Fibroblast of skin of back (primary cell): ENCODE results near the gene FAAP24.
"Not testable (repeated sequence)": the region's sequence is repeated elsewhere in the genome, so short reads cannot be mapped to it uniquely, and the experiment has no call there.

ENCODE experiments used
- DNase-seq: peaks from one replicate; pipeline ENCODE4 v3.0.0-alpha.2; 2013

The FAAP24 gene

DNA sequence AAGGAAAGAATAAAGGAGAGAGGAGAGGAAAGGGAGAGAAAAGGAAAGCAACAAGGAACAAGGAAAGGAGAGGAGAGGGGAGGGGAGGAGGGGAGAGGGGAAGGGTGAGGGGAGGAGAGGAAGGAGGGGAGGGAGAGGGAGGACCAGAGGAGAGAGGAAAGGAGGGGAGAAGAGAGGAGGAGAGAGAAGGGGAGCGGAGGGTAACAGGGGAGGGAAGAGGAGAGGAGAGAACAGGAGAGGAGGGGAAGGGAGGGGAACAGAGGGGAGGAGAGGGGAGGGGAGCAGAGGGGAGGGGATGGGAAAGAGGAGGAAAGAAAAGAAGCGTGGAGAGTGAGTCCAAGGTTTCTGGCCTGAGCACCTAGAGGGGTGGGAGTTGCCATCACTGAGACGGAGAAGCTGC is 26.7 kb downstream of the FAAP24 start:
- DNase-seq: no peak

DNA sequence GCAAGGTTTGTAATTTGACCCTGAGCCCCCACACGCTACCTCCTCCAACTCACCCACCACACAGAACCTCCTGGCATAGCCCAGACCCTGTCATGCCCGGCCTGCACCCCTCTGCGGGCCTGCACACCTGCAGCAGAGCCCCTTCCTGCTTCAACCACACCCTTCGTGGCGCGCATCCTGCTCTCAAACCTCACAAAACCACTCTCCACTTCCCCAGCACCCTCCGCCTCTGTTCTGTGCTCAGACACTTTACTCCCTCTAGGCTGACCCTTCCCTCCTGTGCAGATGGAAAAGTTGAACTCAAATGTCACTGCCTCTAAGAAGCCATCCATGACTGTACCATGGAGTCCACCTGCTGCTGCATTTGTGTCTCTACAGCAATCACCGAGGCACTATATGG is 28.5 kb downstream of the FAAP24 start:
- DNase-seq: no peak

DNA sequence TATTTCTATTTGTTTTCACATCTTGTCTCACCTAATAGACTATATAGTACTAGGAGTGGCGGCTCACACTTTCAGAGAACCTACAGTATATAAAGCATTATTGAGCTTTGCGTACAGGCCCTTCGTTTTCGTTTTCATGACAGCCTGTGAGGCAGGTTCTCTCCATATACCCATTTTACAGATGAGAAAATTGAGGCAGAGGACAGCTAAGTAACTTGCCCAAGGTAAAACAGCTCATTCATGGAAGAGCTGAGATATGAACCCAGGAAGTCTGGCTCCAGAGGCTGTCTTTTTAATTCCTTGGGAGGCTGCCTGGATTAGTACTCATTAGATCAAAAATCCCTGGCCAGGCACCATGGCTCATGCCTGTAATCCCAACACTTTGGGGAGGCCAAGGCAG is 28.9 kb downstream of the FAAP24 start:
- no peak for DNase-seq

DNA sequence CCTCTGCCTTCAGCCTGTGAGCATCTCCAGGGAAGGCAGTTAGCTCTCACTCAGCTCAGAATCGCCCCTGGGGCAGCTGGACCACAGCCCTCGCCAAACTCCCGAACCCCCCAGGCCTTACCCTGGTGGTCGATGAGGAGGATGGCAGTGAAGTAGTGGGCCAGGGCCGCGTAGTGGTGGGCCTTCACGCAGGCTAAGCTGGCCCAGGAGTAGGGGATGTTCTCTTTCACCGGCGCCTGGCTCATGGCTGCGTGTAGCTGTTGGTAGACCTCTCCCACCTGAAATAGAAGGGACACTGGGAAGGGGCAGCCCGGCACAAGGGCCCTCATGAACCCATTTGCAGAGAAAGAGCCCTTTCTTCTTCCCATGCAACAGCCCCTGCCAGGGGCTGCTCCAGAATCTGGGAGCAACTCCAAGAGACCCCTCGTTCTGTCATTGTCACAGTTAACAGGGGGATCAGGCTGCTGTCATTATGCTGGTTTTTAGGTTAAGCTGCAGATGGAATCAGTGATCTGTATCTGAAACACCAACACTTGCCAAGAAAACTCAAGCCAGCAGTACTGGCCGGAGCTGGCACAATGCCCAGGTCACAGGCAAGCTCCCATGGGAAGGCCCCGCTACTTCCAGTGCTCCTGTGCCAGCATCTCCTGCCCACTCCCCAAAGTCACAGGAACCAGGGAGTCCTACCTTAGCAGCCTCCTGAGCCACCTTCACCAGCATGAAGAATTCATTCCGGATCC is 30.3 kb downstream of the FAAP24 start:
- DNase-seq: not testable (repeated sequence)

DNA sequence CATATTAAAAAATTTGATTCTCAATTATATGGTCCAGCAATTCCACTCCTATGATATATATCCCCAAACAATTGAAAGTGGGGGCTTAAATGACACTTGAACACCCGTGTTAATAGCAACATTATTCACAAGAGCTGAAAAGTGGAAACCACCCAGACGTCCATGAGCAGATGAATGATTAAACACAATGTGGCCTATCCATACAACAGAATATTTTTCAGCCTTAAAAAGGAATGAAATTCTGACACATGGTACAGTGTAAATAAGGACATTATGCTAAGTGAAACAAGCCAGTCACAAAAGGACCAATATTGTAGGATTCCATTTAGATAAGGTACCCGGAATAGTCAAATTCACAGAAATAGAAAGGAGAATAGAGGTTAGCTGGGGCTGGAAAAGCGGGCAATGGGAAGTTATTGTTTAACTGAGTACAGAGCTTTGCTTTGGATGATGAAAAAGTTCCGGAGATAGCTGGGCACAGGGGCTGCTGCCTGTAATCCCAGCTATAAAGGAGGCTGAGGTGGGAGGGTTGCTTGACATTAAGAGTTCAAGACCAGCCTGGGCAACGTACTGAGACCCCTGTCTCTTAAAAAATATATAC is 31.5 kb downstream of the FAAP24 start:
- DNase-seq: not testable (repeated sequence)

DNA sequence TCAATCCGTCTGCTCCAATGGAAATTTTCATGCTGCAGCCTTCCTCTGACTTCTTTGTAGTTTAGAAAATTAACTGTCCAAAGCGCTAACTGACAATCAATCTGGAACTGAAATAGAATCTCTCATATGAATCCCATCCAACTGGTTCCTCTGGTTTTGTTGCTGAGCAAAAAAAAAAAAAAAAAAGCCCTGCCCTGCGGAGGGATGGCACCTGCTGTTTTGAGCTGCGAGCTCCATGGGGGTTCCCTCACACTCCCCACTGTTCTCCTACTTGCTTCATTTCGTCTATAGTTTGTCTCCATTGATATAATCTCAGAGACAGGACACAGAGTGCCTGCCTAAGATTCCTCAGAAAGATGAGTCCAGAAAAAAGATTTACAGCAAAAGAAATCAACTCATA is 33.4 kb downstream of the FAAP24 start:
- DNase-seq: no peak

DNA sequence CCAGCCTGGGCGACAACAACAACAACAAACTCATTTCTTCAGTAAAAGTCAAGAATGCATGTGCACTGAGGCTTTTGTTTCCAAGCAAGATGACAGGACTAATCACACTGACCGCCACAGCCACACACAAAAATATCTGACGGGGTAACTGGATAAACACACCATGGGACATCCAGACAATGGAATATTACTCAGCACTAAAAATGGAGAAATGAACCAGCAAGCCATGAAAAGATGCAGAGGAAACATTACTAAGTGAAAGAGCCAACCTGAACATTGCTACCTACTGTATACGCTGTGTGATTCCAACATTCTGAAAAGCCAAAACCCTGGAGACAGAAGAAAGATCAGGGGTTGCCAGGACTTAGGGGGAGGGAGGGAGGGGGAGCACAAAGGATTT is 36.7 kb downstream of the FAAP24 start:
- no peak for DNase-seq

DNA sequence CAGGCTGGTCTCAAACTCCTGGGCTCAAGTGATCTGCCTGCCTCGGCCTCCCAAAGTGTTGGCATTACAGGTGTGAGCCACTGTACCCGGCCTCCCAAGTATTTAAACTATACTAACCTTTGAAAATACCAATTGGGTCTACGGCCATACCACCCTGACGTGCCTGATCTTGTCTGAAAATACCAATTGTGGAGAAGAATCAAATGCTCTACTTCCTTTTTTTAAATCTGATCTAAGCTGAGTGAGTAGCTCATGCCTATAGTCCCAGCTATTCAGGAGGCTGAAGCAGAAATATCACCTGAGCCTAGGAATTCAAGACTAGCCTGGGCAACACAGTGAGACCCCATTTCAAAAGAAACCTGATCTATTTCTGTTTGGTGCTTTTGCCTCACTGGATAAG is 38.8 kb downstream of the FAAP24 start:
- not testable (repeated sequence) for DNase-seq

DNA sequence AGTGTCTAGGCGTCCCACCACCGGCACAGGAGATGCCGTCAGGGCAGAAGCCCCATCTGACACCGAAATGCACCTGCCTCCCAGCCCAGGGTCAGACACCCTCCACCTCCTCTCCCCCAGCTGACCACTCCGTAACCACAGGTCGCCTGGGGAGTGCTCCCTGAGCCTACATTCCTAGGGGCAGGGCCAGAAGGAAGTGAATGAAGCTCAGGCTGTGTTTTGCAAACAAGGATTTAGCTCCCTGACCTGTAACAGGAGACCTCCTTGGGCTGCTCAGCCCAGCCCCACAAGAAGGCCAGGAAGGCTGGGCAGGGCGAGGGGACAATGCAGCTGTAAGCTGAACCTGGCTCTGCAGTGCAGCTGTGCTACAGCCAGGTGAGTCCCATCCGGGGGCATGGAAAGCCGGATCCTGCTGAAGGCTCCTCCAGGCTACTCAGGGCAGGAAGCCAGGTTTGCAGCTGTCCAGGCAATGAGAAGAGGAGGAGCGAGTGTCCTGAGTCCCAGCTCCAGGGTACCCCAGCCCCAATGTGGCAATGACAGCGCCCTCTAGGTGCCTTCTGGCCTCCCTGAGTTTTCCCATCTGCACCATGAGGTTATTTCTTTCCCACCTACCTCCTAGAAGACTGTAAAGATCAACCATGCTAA is 50.6 kb downstream of the FAAP24 start:
- DNase-seq: no peak

DNA sequence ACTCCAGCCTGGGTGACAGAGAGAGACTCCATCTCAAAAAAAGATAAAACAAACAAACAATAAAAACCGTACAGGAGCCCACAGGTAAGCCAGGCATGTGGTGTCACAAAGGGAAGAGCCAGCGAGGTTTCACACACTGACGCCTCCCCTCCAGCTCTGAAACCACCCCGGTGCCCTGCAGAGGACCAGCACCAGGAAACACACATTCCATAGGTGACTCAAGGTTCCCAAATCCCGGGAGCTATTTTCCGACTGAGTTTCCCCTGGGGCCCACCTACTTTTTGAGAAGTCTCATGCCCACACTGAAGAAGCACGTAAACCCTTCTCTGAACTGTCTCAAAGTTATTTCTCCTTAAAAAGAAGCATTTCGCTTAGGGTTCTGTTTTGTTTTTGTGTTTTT is 52.4 kb downstream of the FAAP24 start:
- no peak for DNase-seq

DNA sequence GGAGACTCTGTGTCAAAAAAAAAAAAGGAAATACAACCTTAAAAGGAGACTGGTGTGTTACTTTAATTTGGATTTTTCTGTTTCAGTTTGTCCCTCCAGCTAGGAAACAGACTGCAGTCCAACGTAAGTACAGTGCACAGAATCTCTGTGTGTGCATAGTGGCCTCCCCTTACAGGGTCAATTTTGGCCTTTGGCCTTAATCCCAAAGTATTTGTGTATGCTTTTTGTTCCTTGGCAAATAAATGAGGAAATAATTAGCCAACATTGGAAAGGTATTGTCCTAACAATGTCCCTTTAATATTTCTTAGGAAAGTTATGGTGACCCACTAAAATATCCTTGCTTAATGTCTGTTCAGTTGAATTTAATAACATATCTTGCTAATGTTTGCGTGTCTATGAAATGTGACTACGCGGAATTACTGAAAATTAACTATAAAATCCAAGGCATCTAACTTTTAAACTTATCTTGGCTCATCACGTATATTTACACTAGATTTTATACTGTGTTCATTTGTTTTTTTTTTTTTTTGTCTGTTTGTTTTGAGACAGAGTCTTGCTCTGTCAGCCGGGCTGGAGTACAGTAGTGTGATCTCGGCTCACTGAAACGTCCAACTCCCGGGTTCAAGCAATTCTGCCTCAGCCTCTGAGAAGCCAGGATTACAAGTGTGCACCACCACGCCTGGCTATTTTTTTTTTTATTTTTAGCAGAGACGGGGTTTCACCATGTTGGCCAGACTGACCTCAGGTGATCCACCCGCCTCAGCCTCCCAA is 53.6 kb downstream of the FAAP24 start:
- DNase-seq: not testable (repeated sequence)

DNA sequence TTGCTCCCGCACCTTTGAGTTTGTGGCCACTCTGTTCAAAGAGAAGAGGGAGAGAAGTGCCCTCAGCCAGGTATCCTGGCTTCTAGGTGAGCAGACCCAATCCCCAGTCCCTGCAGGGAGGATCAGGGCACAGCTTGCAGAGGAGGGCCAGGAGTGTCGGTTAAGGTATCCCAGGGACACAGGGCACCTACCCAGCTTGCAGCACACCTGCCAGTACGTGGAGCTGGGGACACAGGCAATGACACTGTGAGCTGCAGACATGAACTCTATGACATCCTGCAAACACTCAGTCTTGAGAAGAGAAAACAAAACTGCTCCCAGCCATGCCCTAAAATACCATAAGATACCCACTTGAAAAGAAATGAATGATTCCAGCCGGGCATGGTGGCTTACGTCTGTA is 54.6 kb downstream of the FAAP24 start:
- not testable (repeated sequence) for DNase-seq
